Neural crest cell (in vitro differentiated cells): ENCODE data around the gene STPG3. TPM values are rescaled to one million over a fixed set of nuclear protein-coding genes. Genes with fewer than 3 reads are reported as not detected.

Experiments
- DNase-seq: peaks from one replicate; pipeline ENCODE4 v3.0.0; 2021; ENCODE audit warnings: low read depth, mixed read lengths, low spot score
- H3K27ac Mint-ChIP-seq: one replicate; pipeline ENCODE4 v1.8.0; 2021; ENCODE audit warnings: mild to moderate bottlenecking, mixed read lengths; ENCODE audit not compliant: unreplicated experiment
- H3K27me3 Mint-ChIP-seq: 2 replicates; pipeline ENCODE4 v1.8.0; 2021; ENCODE audit warnings: low read depth, mild to moderate bottlenecking, mixed read lengths
- H3K36me3 Mint-ChIP-seq: 2 replicates; pipeline ENCODE4 v1.8.0; 2021; ENCODE audit warnings: low read depth, mild to moderate bottlenecking, mixed read lengths
- H3K4me1 Mint-ChIP-seq: 2 replicates; pipeline ENCODE4 v1.8.0; 2021; ENCODE audit warnings: mixed read lengths
- H3K4me3 Mint-ChIP-seq: one replicate; pipeline ENCODE4 v1.8.0; 2021; ENCODE audit warnings: mild to moderate bottlenecking, mixed read lengths
- H3K9me3 Mint-ChIP-seq: 2 replicates; pipeline ENCODE4 v1.8.0; 2021; ENCODE audit warnings: mixed read lengths
- total RNA-seq: library from RNA; stranded (reverse); gene quantifications from 2 replicates; pipeline ENCODE4 v1.2.1, GENCODE V29; 2021
- TF ChIP-seq, protein P1 (sequence below): fragments of 200-600 bp; sonication (generic); conservative IDR thresholded peaks from 2 replicates; pipeline ENCODE4 v1.5.0; 2021; ENCODE audit warnings: antibody characterized with exemption, mild to moderate bottlenecking

The STPG3 gene
- total RNA-seq, 1 donor from 2014 or later: 0.26 TPM

DNA sequence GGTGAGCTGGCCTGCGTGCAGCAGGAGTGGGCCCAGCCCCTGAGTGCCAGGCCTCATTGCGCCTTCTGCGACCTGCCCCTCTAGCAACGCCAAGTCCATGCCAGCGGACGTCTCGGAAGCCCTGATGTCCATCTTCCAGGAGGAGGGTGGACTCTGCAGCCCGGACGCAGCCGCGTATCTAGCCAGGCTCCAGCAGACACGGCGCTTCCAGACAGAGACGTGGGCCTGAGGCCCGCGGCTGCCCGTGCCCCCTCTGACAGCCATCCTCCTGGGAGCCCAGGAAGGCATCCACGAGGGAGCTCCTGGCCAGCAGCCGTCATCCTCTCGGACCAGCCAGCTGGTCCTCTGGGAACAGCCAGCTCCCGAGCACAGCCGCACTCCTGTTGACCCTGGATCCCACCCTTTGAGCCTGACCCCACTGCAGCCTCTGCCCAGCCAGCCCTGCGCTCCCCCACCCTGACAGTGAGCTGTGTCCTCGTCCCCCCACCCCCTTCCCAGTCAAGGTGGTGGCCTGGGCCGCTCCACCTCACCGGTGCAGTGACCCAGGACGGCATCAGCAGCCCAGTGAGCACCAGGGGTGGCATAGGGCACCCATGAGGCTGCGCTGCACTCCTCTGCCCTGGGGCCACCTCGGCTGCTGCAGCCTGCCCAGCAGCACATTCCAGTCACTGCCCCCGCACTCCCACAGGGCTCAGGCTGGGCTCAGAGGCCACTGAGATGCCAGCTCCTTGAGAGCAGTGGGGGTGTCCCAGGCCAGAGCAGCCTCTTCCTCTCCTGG lies 34.7 kb upstream of the STPG3 start:
- no peaks in the 10 kb centered on the region for H3K9me3 Mint-ChIP-seq
- no peaks in the 10 kb centered on the region for H3K27me3 Mint-ChIP-seq
- no peak overlapping the region for H3K27ac Mint-ChIP-seq
- no peaks in the 10 kb centered on the region for H3K4me1 Mint-ChIP-seq
- peak overlapping the region; percentile 27 for H3K4me3 Mint-ChIP-seq
- TF ChIP-seq, protein P1, sequence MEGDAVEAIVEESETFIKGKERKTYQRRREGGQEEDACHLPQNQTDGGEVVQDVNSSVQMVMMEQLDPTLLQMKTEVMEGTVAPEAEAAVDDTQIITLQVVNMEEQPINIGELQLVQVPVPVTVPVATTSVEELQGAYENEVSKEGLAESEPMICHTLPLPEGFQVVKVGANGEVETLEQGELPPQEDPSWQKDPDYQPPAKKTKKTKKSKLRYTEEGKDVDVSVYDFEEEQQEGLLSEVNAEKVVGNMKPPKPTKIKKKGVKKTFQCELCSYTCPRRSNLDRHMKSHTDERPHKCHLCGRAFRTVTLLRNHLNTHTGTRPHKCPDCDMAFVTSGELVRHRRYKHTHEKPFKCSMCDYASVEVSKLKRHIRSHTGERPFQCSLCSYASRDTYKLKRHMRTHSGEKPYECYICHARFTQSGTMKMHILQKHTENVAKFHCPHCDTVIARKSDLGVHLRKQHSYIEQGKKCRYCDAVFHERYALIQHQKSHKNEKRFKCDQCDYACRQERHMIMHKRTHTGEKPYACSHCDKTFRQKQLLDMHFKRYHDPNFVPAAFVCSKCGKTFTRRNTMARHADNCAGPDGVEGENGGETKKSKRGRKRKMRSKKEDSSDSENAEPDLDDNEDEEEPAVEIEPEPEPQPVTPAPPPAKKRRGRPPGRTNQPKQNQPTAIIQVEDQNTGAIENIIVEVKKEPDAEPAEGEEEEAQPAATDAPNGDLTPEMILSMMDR: no peak
- no peak for DNase-seq
- H3K36me3 Mint-ChIP-seq: peaks cover 2% of the 10 kb centered on the region

DNA sequence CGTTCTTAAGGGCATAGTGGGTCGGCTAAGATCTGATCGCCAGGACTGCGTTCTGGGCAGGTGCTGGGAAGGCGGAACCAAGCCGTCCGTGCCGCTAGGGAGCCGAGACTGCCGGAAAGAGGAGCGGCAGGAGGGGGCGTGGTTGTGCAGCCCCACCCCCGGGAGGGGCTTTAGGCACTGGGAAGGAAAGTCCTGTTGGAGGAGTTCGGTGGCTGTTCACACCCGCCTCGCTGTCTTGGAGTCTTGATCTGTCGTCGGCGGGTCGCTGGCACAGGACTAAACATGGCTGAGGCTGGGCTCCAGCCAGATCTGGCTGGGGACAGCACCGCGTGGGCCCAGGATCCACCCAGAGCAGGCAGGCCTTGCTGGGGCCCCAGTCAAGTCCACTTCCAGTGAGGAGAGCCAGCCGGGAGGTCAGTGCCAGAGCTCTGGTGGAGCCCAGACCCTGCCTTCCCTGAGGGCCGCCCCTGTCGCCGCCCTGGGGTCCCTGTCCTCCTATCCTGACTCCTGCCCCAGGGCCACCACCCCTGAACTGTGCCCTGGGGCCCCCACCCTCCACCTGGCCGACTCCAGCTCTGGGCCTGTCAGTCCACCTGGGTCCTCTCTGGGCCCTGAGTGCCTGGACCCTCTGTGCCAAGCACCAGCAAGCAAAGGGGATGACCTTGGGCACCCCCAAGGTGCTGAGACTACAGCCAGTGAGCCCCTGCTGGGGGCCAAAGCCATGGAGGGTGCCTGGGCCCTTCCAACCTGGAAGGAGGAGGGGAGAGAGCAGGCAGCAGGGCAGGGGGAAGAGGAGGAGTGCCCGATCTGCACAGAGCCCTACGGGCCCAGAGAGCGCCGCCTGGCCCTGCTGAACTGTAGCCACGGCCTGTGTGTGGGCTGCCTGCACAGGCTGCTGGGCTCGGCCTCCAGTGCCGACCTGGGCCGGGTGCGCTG lies 33.5 kb upstream of the STPG3 start:
- no peaks in the 10 kb centered on the region for H3K27me3 Mint-ChIP-seq

DNA sequence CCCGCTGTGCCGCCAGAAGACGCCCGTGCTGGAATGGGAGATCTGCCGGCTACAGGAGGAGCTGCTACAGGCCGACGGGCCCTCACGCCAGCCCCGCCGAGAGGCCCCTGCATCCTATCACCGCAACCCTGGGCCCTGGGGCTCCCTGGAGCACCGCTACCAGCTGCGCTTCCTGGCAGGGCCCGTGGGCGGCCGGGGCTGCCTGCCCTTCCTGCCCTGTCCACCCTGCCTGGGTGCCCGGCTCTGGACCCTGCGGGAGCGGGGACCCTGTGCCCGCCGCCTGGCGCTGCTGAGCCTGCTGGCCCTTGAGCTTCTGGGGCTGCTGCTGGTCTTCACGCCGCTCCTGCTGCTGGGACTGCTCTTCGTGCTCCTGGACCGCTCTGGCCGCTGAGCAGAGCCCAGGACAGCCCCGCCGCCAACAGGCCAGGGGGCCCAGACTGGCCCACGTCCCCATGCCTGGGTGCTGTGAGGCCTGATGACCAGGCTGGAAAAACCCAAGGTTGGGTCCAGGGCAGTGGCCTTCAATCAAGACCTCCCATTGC lies 32.8 kb upstream of the STPG3 start:
- TF ChIP-seq, protein P1: no peak
- H3K27ac Mint-ChIP-seq: no peak overlapping the region
- no peaks in the 10 kb centered on the region for H3K36me3 Mint-ChIP-seq
- DNase-seq: no peak
- no peaks in the 10 kb centered on the region for H3K4me1 Mint-ChIP-seq
- H3K9me3 Mint-ChIP-seq: no peaks in the 10 kb centered on the region
- peaks cover 2% of the 10 kb centered on the region for H3K27me3 Mint-ChIP-seq
- H3K4me3 Mint-ChIP-seq: peak overlapping the region; percentile 57

More for the DNA sequence above, 33.5 kb upstream of the STPG3 start:
- no peaks in the 10 kb centered on the region for H3K9me3 Mint-ChIP-seq
- H3K27ac Mint-ChIP-seq: no peak overlapping the region
- TF ChIP-seq, protein P1: no peak
- no peaks in the 10 kb centered on the region for H3K4me1 Mint-ChIP-seq
- no peak for DNase-seq
- peaks cover 2% of the 10 kb centered on the region for H3K36me3 Mint-ChIP-seq
- H3K4me3 Mint-ChIP-seq: peak overlapping the region; percentile 54

GRCh38 chr9:137218754-137219271 lies 32.3 kb upstream of the STPG3 start:
- Mint-ChIP-seq H3K4me1 (no peaks in the 10 kb centered on the region), H3K36me3 (no peaks in the 10 kb centered on the region), H3K27me3 (peaks cover 2% of the 10 kb centered on the region), H3K4me3 (peak overlapping the region; percentile 57), H3K9me3 (no peaks in the 10 kb centered on the region), H3K27ac (no peak overlapping the region)
- TF ChIP-seq, protein P1: no peak
- no peak for DNase-seq

- Mint-ChIP-seq H3K36me3 (no peaks in the 10 kb centered on the region), H3K9me3 (no peaks in the 10 kb centered on the region), H3K4me1 (no peaks in the 10 kb centered on the region), H3K27me3 (peaks cover 2% of the 10 kb centered on the region), H3K4me3 (peak overlapping the region; percentile 49), H3K27ac (no peak overlapping the region)
- DNase-seq: no peak
- TF ChIP-seq, protein P1: no peak
Observed at GRCh38 chr9:137219757-137220316, 31.2 kb upstream of the STPG3 start.
